GM18909 (cell line): ENCODE results near the gene ARHGEF10L.

Experiments
- ATAC-seq: cut with Tn5 transposase; IDR thresholded peaks from one replicate; pipeline ENCODE4 v1.9.1; 2021; ENCODE audit warnings: mild to moderate bottlenecking; ENCODE audit not compliant: unreplicated experiment, poor library complexity

ARHGEF10L gene

DNA sequence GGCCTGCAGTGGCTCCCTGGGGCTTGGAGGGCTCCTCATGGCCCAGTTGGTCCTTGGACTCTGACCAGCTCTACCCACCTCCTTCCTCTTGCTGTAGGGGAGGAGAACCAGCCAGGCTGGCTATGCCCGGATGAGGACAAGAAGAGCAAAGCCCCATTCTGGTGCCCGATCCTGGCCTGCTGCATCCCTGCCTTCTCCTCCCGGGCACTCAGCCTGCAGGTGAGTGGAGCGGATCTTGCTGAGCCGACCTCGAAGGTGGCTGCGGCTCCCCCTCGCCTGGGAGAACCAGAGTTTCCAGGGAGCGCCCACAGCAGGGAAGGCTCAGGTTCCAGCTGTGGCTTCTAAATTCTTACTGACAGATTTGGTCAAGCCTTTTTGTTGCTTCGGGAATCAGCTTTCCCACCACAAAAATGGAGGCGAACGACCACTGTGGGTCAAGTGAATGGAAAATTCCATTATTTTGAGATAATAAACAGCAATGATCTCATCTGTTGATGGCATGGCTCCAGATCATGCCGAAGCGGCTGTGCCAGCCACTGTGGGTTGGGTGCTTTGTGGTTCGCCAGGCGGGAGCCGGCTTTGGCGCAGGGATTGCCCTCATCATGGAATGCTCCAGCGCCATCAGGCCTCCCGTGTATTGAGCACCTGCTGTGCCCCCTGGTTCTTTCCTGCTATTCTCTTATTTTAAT is 109.1 kb downstream of the ARHGEF10L start:
- ATAC-seq: no peak

DNA sequence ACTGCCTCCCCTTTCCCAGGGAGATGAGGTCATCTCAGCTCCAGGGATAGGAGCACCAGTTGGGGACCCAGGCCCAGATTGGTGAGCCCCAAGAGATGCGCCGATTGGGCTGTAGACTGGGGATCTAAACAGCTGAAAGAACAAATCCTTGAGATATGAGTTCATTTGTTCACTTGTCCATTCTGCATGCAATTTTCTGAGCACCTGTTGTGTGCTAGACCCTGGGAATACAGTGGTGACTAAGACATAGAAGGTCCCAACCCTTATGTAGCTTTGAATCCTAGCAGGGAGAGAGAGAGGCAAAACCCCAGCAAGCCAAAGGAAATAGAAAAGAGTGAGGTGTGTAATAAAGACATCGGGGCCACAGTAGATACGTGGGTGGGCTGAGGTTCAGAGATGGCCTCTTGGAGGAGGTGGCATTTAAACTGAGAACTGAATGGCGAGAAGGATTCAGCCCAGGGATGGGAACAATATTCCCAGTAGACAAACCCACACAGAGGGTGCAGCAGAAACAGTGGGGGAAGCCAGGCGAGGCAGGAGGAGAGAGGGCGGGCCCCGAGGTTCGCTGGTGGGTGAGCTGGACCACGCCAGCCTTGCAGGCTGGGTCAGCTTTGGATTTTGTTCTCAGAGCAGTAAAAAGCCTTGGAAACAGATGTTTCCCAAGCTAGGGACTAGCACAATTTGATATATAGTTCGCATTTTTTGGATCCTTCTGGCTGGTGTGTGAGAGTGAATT is 110.0 kb downstream of the ARHGEF10L start:
- ATAC-seq: no peak

DNA sequence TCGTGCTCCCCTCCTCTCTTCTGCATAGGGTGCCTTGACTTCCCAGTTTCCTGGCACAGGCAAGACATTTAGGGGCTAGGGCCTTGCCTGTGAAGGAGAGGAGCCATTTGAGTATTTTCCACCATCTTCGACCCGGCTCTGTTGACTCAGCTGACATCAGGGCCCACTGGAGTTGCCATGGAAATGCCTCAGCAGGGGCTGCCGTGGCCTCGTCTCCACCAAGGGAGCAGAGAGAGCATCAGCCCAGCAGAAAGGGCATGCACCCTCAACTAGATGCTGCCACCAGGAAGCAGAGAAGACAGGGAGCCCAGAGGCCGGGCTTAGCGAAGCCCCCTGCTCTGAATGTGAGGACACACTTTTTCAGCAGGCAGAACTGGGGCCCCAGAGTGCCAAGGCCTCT is 113.8 kb downstream of the ARHGEF10L start:
- no peak for ATAC-seq

DNA sequence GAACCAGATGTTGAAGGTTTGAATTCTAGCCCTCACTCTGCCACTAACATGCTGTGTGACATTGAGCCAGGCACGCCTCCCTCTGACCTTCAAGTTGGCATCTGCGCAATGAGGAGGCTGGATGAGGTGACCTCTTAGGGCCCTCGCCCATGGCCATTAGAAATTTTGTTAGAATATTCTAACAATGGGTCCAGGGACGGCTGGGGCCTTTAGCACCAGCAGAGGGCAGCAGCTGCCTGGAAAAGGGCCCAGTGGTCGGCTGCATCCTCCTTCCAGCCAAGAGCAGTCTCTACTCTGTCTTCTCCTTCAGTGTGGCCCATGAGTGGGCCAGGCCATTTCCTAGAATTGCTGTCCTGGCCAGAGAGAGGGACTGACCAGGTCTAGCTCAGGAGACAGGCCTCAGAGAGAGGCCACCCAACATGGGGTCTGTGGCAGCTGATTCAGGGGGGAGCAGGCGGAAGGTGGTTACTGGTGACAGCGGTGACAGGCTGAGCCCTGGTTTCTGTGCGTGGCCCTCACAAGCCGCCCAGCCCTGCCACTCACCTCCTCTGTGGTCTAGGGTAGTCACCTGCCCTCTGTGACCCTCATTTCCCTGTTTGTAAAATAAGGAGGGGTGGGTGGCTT is 114.3 kb downstream of the ARHGEF10L start:
- no peak for ATAC-seq

DNA sequence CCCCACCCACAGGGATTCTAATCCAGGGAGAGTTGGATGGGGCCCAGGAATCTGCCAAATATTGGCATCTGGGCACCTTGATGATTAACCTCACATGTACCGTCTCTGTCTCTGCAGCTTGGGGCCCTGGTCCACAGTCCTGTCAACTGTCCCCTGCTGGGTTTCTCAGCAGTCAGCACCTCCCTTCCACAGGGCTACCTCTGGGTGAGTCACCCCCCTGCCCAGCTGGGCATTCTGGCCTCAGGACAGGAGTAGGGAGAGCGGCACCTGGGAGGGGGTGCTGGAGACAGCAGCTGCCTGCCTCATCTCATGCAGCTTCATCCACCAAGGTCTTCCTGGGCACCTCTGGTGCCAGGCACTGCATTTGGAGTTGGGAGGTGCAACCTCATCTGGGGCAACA is 115.0 kb downstream of the ARHGEF10L start:
- ATAC-seq: no peak

DNA sequence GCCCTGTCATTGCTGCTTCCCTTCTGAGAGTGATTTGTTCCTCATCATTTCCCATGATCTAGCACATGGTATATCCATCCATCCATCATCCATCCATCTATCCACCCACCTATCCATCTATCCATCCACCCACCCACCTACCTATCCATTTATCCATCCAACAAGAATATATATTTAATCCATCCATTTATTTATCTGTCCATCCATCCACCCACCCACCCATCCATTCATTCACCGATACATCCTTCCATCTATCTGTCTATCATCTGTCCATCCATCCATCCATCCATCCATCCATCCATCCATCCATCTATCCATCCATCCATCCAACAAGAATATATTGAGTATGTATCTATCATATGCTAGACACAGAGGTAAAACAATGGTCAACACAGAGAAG is 115.7 kb downstream of the ARHGEF10L start:
- no peak for ATAC-seq

DNA sequence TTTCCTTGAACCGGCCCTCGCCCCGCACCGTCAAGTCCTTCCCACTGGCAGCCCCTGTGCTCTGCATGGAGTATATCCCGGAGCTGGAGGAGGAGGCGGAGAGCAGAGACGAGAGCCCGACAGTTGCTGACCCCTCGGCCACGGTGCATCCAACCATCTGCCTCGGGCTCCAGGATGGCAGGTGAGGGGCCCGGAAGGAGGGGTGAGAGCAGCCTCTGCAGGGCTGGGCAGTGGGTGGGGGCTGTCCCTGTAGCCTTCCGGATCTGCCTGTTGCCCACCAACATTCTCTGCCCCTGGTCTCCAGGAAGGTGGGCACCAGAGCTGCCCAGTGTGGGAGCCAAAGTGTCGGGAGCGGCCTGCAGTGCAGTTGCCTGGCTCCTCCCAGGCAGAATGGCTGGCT is 116.4 kb downstream of the ARHGEF10L start:
- ATAC-seq: no peak

DNA sequence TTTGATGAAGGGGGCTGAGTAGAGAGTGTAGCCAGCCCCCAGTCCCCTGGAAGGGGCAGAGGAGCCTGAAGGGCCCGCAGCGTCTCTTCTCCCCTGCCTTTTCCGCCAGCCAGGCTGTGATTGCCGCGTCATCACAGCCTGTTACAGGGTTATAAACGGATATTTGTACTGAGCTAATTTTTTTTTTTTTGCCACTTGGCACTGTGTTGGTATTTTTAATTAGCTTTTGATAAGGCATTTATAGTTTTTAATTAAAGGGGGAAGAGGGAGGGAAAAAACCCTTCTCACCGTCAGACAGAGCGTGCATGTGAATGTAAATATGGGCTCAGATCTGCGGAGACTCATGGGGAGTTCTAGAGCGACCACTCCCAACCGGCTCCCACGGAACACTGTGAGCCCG is 117.9 kb downstream of the ARHGEF10L start:
- no peak for ATAC-seq

DNA sequence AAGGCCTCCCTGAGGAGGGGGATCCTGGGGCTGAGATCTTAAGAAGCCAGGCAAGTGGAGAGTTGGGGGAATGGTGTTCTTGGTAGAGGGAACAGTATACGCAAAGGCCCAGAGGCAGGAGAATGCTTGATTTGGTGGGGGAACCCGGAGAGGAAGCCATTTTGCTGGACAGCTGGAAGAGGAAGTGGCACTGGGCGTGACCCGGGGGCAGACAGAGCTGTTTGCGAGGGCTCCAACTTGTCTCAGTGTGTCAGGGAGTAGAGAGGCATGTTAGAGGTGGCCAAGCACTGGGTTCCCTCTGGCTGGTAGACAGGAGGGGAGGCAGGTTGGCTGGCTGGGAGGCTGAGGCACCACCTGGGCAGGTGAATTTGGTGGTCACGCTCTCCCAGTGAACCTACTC is 119.3 kb downstream of the ARHGEF10L start:
- no peak for ATAC-seq

DNA sequence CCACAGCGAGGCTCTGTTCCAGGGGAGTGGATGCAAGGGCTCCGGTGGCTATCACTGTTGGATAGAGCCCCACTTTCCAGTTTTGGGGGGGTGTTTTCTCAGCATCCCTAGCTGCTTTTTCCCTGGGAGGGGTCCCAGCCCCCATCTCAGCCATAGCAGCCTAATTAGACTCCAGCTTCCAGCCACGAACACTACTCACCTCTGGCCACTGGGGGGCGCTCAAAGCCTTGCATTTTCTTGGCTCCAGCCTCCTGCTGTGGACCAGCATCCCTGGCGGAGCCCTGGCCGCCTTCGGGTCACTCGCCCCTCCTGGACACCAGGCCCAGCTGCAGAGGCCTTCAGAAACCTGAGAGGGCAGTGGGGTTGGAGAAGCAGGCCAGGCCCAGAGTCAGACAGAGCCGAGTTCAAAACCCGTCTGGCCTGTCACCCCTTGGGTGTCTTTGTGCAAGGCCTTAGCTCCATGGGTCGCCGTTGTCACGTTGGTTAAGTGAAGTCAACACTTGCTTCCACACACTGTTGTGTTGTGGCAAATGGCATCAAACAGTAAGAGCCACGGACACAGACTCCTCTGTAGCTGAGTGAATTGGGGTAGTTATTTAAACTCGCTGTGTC is 122.2 kb downstream of the ARHGEF10L start:
- ATAC-seq: no peak

DNA sequence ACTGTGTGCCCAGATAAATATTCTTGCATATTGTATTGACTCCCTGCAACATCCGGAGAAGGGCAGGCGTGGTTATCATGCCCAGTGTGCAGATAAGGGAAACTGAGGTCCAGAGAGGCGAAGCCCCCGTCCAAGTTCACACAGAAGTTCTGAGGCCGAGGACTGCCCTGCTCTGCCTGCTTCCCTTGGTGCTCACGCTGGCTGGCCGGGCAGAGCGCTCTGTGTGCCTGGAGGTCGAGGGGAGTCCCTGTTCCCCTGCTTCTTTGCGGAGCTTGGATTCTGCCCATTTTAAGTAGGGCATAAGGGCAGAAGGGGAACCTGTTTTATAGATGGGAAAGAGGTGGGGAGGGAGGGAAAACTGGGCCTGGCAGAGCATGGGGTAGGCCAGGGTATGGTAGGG is 122.8 kb downstream of the ARHGEF10L start:
- no peak for ATAC-seq

DNA sequence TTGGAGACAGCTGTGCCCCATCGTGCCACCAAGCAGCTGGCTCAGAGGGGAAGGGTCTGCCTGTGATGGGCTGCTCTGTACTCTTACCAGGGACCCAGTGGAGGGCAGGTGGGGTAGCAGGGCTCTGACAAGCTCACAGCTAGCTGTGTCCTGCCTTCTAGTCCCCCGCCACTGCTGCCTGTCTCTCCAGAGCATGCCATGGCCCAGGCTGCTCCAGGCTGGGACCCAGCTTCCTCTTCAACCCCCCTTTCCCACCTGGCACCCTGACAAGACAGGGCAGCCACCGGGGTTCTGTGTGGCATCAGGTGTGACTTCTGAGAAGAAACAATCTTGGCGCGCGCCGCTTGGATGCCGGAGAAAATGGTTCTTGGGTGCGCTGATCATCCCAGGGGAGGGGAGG is 123.3 kb downstream of the ARHGEF10L start:
- no peak for ATAC-seq

DNA sequence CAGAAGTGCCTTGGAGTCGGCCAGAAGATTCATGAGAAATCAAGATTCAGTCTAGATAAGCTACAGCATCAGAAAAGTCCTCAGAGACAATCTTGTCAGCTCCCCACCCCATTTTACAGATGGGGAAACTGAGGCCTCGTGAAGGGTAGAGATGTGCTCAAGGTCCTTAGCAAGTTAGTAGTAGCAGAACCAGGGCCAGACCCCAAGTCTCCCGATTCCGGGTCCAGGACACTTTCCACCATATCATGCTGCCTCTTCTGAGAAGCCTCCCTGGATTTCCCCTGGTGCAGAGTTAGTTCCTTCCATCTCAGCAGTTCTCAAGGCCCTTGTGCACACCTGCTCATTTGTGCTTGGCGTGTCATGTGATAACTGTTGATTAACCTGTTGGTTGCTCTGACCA is 124.1 kb downstream of the ARHGEF10L start:
- no peak for ATAC-seq

DNA sequence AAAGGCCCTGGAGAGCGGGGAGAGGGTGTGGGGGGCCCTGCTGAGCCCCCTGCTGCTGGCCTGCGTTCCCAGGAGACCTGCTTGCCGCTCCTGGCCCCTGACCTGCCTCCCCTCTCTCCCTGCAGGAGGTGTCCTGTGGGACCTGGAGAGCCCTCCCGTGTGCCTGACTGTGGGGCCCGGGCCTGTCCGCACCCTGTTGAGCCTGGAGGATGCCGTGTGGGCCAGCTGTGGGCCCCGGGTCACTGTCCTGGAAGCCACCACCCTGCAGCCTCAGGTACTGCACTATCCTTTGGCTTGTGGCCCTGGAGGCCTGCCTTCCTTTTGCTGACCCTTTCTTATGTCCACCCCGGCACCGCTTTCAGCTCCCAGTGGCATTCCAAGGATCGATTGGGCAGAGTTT is 124.8 kb downstream of the ARHGEF10L start:
- no peak for ATAC-seq

DNA sequence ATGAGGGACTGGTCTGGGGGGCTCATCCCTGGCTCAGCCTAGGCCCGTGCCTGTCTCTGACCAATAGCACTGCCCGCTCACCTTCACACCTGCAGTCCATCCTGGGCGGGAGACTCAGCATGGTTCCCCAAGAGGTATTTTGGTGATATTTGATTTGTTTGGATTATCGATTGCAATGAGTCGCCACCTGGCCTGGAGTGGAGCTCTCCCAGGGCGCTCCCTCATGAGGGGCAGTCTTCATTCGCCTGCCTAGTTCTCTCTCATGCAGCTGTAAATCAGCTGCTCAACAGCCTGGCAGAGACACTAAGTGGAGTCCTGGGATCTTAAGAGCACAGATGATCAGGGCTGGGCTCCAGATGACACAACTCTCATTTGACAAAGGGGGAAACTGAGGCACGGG is 125.6 kb downstream of the ARHGEF10L start:
- no peak for ATAC-seq

DNA sequence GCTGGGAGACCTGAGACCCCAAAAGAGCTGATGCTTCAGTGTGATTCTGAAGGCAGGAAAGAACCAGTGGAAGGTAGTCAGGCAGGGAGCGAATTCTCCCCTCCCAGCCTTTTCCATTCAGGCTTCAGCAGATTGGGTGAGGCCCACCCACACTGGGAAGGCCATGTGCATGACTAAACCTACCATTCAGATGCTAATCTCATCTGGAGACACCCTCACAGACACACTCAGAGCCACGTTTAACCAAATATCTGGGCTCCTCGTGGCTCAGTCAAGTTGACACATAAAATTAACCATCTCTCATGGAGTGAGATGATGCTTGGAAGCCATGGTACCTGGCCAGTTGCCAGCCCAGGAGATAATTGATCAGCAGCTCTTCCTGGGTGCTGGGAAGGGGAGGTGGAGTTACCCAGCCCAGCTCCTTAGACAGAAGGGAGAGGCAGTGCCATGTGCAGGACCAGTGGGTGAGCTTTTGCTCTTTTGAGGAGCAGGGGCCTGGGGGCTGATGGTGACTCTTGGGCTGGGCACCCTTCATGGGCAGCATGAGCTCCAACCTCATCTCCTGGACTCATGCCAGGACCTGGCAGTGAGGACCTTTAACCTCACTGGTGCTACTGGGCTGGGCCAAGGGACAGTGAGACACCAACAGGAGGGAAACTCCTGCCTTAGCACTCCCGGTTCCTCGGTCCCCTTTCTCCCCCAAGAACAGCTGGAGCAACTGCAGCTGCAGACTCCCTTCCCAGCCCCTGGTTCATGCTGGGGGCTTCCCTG is 126.6 kb downstream of the ARHGEF10L start:
- no peak for ATAC-seq

DNA sequence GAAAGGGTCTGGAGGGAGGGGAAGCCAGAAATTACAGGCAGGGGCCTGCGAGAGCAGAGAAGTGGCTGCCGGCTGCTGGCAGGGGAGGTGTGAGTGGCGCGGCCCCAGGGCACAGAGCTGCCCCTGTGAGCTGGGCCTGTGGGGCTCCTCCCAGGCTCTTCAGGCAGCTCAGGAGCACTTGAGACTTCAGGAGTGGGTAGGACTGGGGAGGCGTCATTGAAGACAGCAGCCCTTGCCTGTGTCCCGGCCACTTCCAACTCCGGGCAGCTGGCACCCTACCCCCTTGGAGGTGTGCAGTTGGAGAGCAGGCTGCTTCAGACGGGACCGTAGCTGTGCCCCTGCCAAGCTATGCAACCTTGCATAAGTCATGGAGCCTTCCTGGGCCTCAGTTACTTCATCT is 128.1 kb downstream of the ARHGEF10L start:
- ATAC-seq: no peak

DNA sequence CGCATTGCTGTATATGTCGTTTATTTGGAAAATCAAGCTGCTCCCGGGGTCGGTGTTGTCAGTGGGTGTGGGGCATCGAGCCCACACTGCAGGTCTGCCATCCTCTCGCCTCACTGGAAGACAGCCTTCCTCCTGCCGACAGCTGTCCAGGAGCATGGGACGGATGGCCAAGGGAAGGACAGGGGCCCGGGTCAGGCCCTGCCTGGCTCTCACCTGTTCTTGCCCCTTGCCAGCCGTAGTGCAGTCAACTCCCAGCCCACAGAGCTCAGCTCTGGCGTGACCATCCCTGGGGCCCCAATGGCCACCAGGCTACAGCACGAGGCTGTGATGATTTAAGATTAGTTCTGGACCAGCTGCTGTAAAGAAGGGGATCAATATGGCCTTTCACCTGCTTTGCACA is 128.7 kb downstream of the ARHGEF10L start:
- ATAC-seq: no peak

DNA sequence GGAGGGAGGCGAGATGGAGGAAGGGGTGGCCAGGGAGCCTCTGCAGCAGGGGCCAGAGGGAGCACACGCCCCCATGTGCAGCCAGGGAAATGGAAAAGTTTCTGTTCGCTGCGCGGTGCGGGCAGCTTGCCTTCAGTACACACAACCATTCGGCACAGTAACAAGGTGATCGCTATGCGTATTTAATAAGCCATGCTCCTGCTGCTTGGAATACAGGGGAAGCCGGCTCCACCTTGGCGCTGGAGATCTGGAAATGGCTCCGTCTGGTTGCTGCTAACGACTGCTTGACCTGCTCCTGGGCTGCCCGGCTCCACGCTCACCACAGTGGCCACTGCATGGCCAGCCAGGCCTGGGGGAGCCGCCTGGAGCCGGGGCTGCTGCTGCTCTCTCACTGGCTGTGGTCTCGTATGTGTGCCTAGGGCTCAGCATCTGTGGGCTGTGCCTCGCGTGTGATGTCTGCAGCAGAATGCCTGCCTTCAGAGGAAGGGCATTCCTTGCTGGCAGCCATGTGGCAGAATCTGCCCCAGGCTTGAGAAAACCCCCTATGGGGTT is 129.2 kb downstream of the ARHGEF10L start:
- no peak for ATAC-seq

DNA sequence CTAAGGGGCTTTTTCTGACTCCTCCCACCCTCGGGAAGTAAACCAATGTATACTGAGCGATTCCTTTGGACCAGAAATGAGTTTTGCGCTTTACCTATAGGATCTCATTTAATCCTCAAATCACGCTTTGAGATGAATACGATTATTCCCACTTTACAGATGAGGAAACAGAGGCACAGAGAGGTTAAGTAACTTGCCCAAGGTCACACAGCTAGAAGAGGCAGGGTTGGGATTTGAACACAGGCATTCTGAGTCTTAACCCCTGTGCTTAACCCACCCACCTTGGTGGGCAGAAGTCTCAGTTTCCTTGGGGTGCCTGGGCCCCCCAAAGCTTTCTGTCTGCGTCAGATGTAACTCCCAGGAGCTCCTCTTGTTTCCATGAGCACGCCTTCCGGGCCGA is 129.8 kb downstream of the ARHGEF10L start:
- no peak for ATAC-seq
